Measurements from ENCODE around the gene SYNE4. TPM values are rescaled to one million over a fixed set of nuclear protein-coding genes. Genes with fewer than 3 reads are reported as not detected.

The SYNE4 gene
- total and polyA plus RNA-seq, 2 experiments from 2014 or later, result 0.31 TPM; not detected in 1

DNA sequence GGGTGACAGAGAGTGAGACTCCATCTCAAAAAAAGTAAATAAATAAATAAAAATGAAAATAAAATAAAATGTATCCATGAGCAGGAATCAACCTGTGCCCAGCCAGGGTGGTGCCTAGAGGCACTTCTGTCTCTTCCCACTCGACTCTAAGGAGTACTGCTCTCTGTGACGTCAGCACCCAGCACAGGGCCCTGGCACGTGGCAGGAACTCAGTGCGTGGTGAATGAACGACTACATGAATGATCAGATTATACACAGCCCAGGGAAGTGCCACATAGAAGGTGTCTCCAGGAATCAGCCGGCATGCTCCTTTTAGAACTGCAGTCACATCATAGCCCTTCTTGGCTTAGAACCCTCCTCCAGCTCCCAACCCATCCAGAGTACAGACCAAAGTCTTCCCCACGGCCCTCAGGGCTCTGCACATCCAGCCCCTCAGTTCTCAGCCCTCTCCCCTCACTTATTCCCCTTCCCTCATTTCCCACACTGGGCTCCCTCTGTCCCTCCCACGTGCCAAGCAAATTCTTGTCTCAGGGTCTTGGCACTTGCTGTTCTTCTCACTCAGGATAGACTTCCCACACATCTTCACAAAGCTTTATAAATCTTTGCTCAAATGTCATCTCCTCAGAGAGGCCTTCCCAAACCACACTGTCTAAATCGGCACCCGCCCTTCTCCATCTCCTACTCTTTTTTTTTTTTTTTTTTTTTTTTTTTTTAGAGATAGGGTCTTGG lies 19.9 kb upstream of the SYNE4 start:
- 0 out of 2 replicates have a peak, but pooled peaks cover 9% of the 10 kb centered on the region for H3K36me3 ChIP-seq (ENCODE audit: low read depth)
- H3K9ac ChIP-seq, result no peak overlapping the region
- no peak overlapping the region for H2AFZ ChIP-seq
- no peak for DNase-seq
- WGBS, 2 experiments (ENCODE audit: low coverage in 1 of 2, low lambda C conversion rate in 2 of 2, missing lambda C conversion rate in 2 of 2), result 75 to 78% methylated on average over 10 of the region's 10 CpGs
- H3K4me2 ChIP-seq (ENCODE audit: unreplicated experiment), result no peak overlapping the region
- no peaks in the 10 kb centered on the region for H3K9me2 ChIP-seq (ENCODE audit: insufficient read depth)
- H3F3A ChIP-seq (ENCODE audit: insufficient read depth), result no peaks in the 10 kb centered on the region
- H3K27ac ChIP-seq, result no peak overlapping the region
- H4K20me1 ChIP-seq (ENCODE audit: insufficient read depth), result no peaks in the 10 kb centered on the region
- H3K4me3 ChIP-seq, result no peak overlapping the region
- peaks cover 8% of the 10 kb centered on the region for H3K4me1 ChIP-seq (ENCODE audit: insufficient read depth)
- TF ChIP-seq EZH2 (IDR thresholded peaks at IDR 0.05; ENCODE audit: insufficient read depth, poor library complexity, severe bottlenecking) (no peak), EZH2phosphoT487 (IDR thresholded peaks at IDR 0.05; ENCODE audit: insufficient read depth, low read depth) (no peak)
- in situ Hi-C loops (cut with MboI), result no loop called here
- no peaks in the 10 kb centered on the region for H3K9me3 ChIP-seq (ENCODE audit: low read depth)
- H3K79me2 ChIP-seq (ENCODE audit: insufficient read depth), result peaks cover 7% of the 10 kb centered on the region; the same call in 1 of the 2 replicates
- H3K27me3 ChIP-seq (replicated peaks; ENCODE audit: insufficient read depth), result no peaks in the 10 kb centered on the region

DNA sequence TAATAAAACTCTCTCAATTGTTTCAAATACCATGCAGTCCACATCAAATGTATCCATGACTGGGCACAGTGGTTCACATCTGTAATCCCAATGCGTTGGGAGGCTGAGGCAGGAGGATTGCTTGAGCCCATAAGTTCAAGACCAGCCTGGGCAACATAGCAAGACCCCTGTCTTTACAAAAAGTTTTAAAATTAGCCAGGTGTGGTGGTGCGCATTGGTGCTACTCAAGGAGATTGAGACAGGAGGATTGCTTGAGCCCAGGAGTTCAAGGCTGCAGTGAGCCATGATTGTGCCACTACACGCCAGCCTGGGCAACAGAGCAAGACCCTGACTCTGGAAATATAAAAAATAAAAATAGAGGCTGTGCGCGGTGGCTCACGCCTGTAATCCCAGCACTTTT lies 19.1 kb upstream of the SYNE4 start:
- Histone ChIP-seq H3K79me2 (ENCODE audit: insufficient read depth) (peaks cover 7% of the 10 kb centered on the region; the same call in 1 of the 2 replicates), H3F3A (ENCODE audit: insufficient read depth) (no peaks in the 10 kb centered on the region), H3K9ac (no peak overlapping the region), H3K4me3 (no peak overlapping the region), H3K36me3 (ENCODE audit: low read depth) (peaks cover 14% of the 10 kb centered on the region; the same call in 1 of the 2 replicates), H3K4me1 (ENCODE audit: insufficient read depth) (peaks cover 8% of the 10 kb centered on the region), H3K9me3 (ENCODE audit: low read depth) (no peaks in the 10 kb centered on the region), H3K27ac (no peak overlapping the region), H4K20me1 (ENCODE audit: insufficient read depth) (no peaks in the 10 kb centered on the region), H3K27me3 (replicated peaks; ENCODE audit: insufficient read depth) (no peaks in the 10 kb centered on the region), H3K9me2 (ENCODE audit: insufficient read depth) (no peaks in the 10 kb centered on the region), H3K4me2 (ENCODE audit: unreplicated experiment) (no peak overlapping the region), H2AFZ (no peak overlapping the region)
- WGBS, 2 experiments (ENCODE audit: low coverage in 1 of 2, low lambda C conversion rate in 2 of 2, missing lambda C conversion rate in 2 of 2), result 96 to 98% methylated on average over 6 of the region's 6 CpGs
- in situ Hi-C loops (cut with MboI), result no loop called here
- TF ChIP-seq EZH2 (IDR thresholded peaks at IDR 0.05; ENCODE audit: insufficient read depth, poor library complexity, severe bottlenecking), result no peak
- DNase-seq, result no peak

DNA sequence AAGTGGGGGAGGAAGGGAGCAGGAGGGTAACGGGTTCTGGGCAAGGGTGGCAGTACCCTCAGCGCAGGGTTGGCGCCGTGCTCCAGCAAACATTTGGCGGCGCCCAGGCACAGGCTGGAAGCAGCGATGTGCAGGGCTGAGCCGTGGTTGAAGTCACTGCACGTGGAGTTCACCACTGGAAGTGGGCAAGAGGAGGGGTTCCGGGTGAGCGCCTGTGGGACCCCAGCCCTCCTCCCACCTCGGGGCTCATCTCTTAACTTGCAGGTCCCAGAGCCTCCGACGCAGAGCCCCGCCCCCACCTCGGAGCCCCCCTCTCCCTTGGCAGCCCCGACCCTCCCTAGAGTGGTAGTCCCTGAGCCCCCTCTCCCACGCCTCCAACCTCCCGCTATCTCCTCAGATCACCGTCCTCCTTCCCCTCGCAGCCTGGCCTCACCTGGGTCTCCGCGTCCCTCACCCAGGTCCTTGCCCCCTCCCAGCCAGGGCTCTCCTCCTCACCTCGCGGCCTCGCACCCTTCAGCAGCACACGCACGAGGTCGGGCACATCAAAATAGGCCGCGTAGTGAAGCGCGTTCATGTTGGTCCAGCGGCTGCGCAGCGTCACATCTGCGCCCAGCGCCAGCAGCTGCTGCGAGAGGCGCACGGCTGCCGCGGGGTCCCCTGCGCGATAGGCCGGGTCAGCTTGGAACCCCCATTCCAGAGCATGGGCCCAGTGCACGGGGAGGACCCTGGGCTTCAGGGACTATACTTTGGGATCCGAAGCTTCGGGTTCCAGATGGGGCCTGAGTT lies 17.7 kb upstream of the SYNE4 start:
- H3K4me1 ChIP-seq (ENCODE audit: insufficient read depth), result 0 out of 2 replicates have a peak, but pooled peaks cover under 1% of the 10 kb centered on the region
- no peak overlapping the region for H3K9ac ChIP-seq
- WGBS, 2 experiments (ENCODE audit: low coverage in 1 of 2, low lambda C conversion rate in 2 of 2, missing lambda C conversion rate in 2 of 2), result 95 to 97% methylated on average over 37 to 49 of the region's 49 CpGs
- no peaks in the 10 kb centered on the region for H3K27me3 ChIP-seq (replicated peaks; ENCODE audit: insufficient read depth)
- no peaks in the 10 kb centered on the region for H3F3A ChIP-seq (ENCODE audit: insufficient read depth)
- no peak overlapping the region for H3K4me3 ChIP-seq
- peaks cover 14% of the 10 kb centered on the region; the same call in 1 of the 2 replicates for H3K36me3 ChIP-seq (ENCODE audit: low read depth)
- H2AFZ ChIP-seq, result no peak overlapping the region
- in situ Hi-C loops (cut with MboI), result no loop called here
- TF ChIP-seq EZH2 (IDR thresholded peaks at IDR 0.05; ENCODE audit: insufficient read depth, poor library complexity, severe bottlenecking), result no peak
- no peak overlapping the region for H3K4me2 ChIP-seq (ENCODE audit: unreplicated experiment)
- no peaks in the 10 kb centered on the region for H3K79me2 ChIP-seq (ENCODE audit: insufficient read depth)
- no peaks in the 10 kb centered on the region for H3K9me3 ChIP-seq (ENCODE audit: low read depth)
- no peak for DNase-seq
- no peaks in the 10 kb centered on the region for H3K9me2 ChIP-seq (ENCODE audit: insufficient read depth)
- no peak overlapping the region for H3K27ac ChIP-seq
- H4K20me1 ChIP-seq (ENCODE audit: insufficient read depth), result no peaks in the 10 kb centered on the region

DNA sequence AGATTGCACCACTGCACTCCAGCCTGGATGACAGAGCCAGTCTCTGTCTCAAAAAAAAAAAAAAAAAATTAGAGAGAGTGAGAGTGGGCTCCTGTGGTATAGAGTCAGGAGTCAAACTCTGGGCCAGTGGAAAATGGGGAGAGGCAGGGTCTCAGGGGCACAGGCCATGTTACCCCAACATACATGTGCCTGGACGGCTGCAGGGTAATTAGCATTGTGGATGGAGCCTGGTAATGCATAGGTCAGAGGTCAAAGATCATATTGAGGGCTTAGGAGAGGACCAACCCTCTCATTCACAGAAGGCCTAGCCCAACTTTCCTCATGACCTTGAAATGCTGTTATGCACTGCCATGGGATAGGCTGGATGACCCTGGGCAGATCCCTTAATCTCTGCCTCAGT lies 16.9 kb upstream of the SYNE4 start:
- WGBS, 2 experiments (ENCODE audit: low coverage in 1 of 2, low lambda C conversion rate in 2 of 2, missing lambda C conversion rate in 2 of 2), result 52 to 58% methylated on average over 1 of the region's 1 CpG
- DNase-seq, result no peak
- H3K27me3 ChIP-seq (replicated peaks; ENCODE audit: insufficient read depth), result no peaks in the 10 kb centered on the region
- TF ChIP-seq EZH2phosphoT487 (IDR thresholded peaks at IDR 0.05; ENCODE audit: insufficient read depth, low read depth) (no peak), EZH2 (IDR thresholded peaks at IDR 0.05; ENCODE audit: insufficient read depth, poor library complexity, severe bottlenecking) (no peak)
- H3K79me2 ChIP-seq (ENCODE audit: insufficient read depth), result no peaks in the 10 kb centered on the region
- H3F3A ChIP-seq (ENCODE audit: insufficient read depth), result no peaks in the 10 kb centered on the region
- no peak overlapping the region for H3K4me2 ChIP-seq (ENCODE audit: unreplicated experiment)
- H3K36me3 ChIP-seq (ENCODE audit: low read depth), result peaks cover 14% of the 10 kb centered on the region; the same call in 1 of the 2 replicates
- H3K9ac ChIP-seq, result no peak overlapping the region
- H4K20me1 ChIP-seq (ENCODE audit: insufficient read depth), result no peaks in the 10 kb centered on the region
- H3K4me3 ChIP-seq, result no peak overlapping the region
- H2AFZ ChIP-seq, result no peak overlapping the region
- no peaks in the 10 kb centered on the region for H3K9me3 ChIP-seq (ENCODE audit: low read depth)
- no peak overlapping the region for H3K27ac ChIP-seq
- in situ Hi-C loops (cut with MboI), result no loop called here
- H3K4me1 ChIP-seq (ENCODE audit: insufficient read depth), result no peaks in the 10 kb centered on the region
- no peaks in the 10 kb centered on the region for H3K9me2 ChIP-seq (ENCODE audit: insufficient read depth)

Measured in GM23248 (cell line).